GM18867 (cell line): Measurements from ENCODE around the gene MVK.

Source experiments
- ATAC-seq: cut with Tn5 transposase; IDR thresholded peaks from one replicate; pipeline ENCODE4 v1.9.1; 2021; ENCODE audit warnings: mild to moderate bottlenecking, moderate library complexity; ENCODE audit not compliant: unreplicated experiment

MVK gene

DNA sequence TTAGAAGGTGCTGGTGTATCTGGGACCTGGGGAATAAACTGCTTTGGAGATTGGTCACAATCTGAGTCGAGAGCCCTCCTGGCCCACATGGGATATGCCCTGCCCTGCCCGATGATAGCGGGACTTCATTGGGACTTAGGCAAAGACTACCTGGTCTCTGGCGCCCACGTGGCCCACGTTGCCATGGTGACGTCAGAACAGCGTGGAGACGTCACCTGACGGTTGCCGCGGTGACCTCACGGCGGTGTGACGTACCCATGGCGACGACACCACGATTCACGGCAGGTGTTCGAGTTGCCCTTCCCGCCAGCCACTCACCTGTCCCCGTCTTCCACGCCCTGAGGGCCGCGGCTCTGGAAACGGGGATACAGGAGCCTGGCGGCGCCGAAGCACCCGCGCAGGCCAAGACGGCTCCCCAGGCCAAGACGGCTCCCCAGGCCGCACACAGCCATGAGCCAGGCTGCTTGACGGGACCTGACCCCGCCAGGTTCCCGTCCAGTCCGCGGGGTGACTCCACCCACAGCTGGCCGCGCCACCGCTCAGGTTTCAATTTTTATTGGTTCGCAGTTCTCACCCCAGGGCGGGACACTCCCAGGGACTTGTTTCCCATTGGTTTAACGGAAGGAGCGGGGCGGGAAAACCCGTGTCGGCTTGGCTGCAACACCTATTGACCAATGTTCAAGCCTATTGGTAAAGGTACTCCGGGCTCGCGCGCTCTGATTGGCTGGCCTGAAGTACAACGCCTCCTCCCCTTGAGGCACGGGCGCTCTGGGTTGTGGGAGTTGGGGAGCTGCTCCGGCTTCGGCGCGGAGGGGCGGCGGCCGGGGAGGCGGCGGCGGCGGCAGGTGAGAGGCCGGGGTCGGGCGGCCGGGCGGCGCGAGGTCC lies at the start of gene MVK, which contains the start of gene MMAB:
Gene MVK (plus strand): TSS at position 766 of the 885 bp plus-strand sequence. CDS start 1,029 bp downstream, outside the sequence.
Gene MMAB (minus strand): TSS at position 476 of the 885 bp plus-strand sequence. CDS start 24 bp downstream, at position 452.
- ATAC-seq = peak; percentile 91

- ATAC-seq = no peak
Measured at GRCh38 chr12:109524466-109525278, 48.9 kb upstream of the MVK start.

DNA sequence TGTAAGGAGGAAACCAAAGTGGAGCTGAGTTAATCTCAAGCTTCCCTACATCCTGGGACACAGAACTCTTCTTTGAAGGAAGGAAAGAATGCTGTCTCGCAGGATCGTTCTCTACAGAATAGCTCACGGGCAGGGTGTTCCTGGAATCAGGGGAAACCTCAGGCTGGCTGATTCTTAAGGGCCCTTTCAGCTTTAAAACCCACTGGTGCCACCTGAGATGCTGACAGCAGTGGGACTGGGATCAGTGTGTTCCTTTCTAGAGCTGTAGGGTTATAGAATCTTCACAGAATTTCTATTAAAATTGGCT lies 48.4 kb upstream of the MVK start:
- ATAC-seq = no peak

DNA sequence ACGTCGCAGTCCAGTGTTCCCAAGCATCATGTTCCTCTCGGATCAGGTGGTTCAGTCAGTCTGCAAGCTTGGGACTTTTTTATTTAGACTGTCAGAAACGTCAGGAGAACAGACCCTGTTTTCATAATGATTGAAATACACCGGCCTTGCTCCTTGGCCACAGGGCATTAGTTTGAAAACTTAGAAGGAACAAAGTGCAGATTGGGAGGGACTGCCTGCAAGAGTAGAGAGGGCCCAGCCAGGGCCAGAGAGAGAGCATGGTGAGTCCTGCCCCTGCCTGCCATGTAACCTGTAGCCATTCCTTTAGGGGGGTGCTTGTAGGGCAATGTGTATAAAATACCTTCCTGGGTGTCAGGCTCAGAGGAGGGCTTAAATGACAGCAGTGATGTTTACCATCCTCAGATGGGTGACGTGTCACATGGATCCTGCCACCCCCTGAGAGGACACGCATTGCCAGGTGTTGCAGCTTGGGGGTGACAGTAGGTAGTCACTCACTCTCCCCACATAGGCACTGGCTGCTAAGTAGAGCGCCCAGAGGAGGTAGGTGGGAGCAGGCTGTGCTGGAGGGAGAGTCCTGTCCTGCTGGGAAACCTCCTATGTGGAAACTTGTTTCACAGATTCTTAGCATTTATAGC lies 46.0 kb upstream of the MVK start:
- ATAC-seq = no peak

GRCh38 chr12:109529691-109530640 lies 43.6 kb upstream of the MVK start:
- no peak for ATAC-seq

- ATAC-seq = no peak
Measured at GRCh38 chr12:109531411-109531810, 42.2 kb upstream of the MVK start.

- ATAC-seq = no peak
Measured at GRCh38 chr12:109532721-109533486, 40.7 kb upstream of the MVK start.

- no peak for ATAC-seq
Measured at GRCh38 chr12:109533487-109533740, 40.2 kb upstream of the MVK start.

GRCh38 chr12:109534456-109534855 lies 39.1 kb upstream of the MVK start:
- ATAC-seq = no peak

GRCh38 chr12:109535231-109535862 lies 38.2 kb upstream of the MVK start:
- ATAC-seq = no peak

DNA sequence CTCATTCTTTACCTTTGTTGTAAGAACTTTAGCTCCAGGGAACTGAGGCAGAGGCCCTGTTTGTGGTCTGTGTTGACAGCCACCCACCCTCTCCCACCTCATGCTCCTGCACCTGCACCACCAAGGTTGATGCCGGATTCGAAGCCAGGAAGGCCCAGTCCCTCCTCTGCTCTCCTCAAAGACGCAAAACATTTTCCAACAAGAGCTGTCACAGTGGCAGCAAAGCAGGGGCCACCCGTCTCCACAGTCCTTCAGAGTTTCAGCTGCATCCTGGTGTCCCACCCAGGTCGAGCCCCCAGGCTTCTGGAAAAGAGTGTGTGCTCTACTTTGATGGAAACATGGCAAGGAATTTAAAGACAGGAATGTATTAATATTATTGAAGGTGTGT lies 37.7 kb upstream of the MVK start:
- ATAC-seq = no peak

GRCh38 chr12:109537136-109537535 lies 36.5 kb upstream of the MVK start:
- ATAC-seq = no peak

GRCh38 chr12:109538191-109538863 lies 35.3 kb upstream of the MVK start:
- no peak for ATAC-seq

GRCh38 chr12:109539508-109539907 lies 34.1 kb upstream of the MVK start:
- no peak for ATAC-seq

DNA sequence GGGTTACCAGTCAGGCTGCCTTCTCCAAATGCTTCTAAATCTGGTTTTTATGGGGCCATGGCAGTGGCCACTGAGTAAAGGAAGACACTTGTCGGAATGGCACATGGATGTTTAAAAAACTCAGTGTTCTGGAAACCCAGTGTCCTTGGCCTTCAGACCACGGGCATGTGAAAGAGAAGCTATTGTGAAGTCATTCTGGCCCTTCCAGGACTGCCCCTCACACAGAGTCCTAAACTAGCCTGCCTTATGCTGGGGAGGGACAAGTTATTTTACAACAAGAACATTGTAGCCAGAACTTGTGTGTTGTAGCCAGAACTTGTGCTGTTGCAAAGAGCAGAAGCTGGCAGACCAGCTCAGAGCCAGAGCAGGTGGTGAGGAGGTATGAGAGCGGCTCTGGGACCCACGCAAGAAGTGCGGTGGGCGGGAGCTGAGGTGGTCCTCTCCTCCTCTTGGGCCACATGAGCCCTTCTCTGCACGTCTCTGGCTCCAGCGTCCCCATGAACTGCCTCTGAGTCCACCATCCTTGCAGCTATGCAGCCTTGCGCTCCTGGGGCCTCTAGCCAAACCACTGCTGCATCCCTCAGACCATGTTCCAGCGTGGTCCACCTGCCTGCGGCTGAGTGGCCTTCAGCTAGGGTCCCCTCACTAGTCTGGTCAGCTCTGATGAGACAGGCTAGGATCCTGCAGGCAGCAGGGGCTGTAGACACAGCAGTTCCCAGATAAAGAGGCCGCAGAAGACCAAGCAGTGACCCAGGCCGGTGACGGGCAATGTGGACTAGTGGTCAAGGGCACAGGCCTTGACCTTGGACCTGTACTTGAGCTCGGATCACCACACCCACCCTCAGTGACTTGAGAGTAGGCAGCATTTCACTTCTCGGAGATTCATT lies 32.8 kb upstream of the MVK start:
- no peak for ATAC-seq

GRCh38 chr12:109541413-109541726 lies 32.2 kb upstream of the MVK start:
- no peak for ATAC-seq

DNA sequence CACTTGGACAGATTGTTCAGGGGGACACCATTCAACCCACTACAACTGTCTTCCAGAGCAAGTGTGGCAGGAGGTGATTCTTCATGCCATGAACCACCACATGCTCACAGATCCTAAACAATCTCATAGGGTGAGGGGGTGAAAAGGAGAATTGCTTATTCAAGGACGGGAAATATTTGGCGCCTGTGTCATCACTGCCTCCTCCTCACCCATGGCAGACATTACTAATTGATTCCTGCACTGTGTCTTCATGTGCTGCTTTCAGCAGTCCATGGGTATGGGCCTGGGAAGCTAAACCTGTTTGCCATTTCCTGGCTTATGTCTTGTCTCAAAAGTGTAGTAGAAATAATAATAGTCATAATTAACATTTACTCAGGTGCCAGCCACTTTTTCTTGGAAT lies 31.6 kb upstream of the MVK start:
- no peak for ATAC-seq

GRCh38 chr12:109542876-109543275 lies 30.7 kb upstream of the MVK start:
- ATAC-seq = no peak
